Subcutaneous adipose tissue (tissue), 4 donors: ENCODE measurements around the gene SLC12A4. TPM values are rescaled to one million over a fixed set of nuclear protein-coding genes. Genes with fewer than 3 reads are reported as not detected.

Experiments used
- CTCF ChIP-seq: fragments of 450-650 bp; IDR thresholded peaks from one replicate; pipeline ENCODE4 v1.5.1; 2016; ENCODE audit warnings: low read depth, mild to moderate bottlenecking, control low read depth, antibody characterized with exemption, moderate library complexity
- total RNA-seq, 4 donors: library from RNA; depleted of rRNA; stranded (reverse); fragments of >200 nt; gene quantifications; one replicate each; pipeline ENCODE4 v1.1.0, GENCODE V29; 2016

SLC12A4 gene
- total RNA-seq, 4 donors from 2014 or later = 36.2 to 77.2 (median 36.9) TPM

- no peak for TF ChIP-seq CTCF
Observed at GRCh38 chr16:67977469-67978227, 9.2 kb upstream of the SLC12A4 start.

GRCh38 chr16:67977005-67977404 is 8.6 kb upstream of the SLC12A4 start:
- TF ChIP-seq CTCF = no peak

- no peak for TF ChIP-seq CTCF
Observed at GRCh38 chr16:67976205-67976604, 7.8 kb upstream of the SLC12A4 start.

- no peak for TF ChIP-seq CTCF
Observed at GRCh38 chr16:67975321-67976105, 7.1 kb upstream of the SLC12A4 start.

GRCh38 chr16:67971111-67971510 is 2.7 kb upstream of the SLC12A4 start:
- TF ChIP-seq CTCF = no peak

GRCh38 chr16:67969254-67970039 is 1.0 kb upstream of the SLC12A4 start:
- TF ChIP-seq CTCF = no peak
